Astrocyte of the spinal cord (primary cell): ENCODE data around the gene HDLBP.

Experiments used
- DNase-seq: peaks from one replicate; pipeline ENCODE4 v3.0.0; 2011; ENCODE audit warnings: low read depth, low spot score
- H3K4me3 ChIP-seq: 2 replicates; pipeline ENCODE4 v1.5.1; 2011; ENCODE audit warnings: low read depth, mild to moderate bottlenecking, low read length, moderate library complexity
- CTCF ChIP-seq: IDR thresholded peaks from 2 replicates; pipeline ENCODE4 v1.5.1; 2012; ENCODE audit warnings: low read depth, mild to moderate bottlenecking, low read length, inconsistent platforms
- in situ Hi-C: cut with HindIII; loops from 2 replicates; pipeline ENCODE4 v1.10.0; 2017; ENCODE audit warnings: low sequenced_read_pairs

HDLBP gene

GRCh38 chr2:241238693-241239198 is 76.7 kb downstream of the HDLBP start:
- TF ChIP-seq CTCF = no peak
- no peak overlapping the region for H3K4me3 ChIP-seq
- no peak for DNase-seq
- in situ Hi-C loops = no loop called here

- TF ChIP-seq CTCF = no peak
- H3K4me3 ChIP-seq = no peak overlapping the region
- no peak for DNase-seq
- in situ Hi-C loops = no loop called here
Observed at GRCh38 chr2:241237949-241238371, 77.5 kb downstream of the HDLBP start.

- no peak for TF ChIP-seq CTCF
- DNase-seq = no peak
- in situ Hi-C loops = no loop called here
- no peak overlapping the region for H3K4me3 ChIP-seq
Observed at GRCh38 chr2:241237047-241237446, 78.4 kb downstream of the HDLBP start.

GRCh38 chr2:241235859-241236593 is 79.4 kb downstream of the HDLBP start:
- TF ChIP-seq CTCF = no peak
- in situ Hi-C loops = no loop called here
- no peak overlapping the region for H3K4me3 ChIP-seq

GRCh38 chr2:241234962-241235740 is 80.3 kb downstream of the HDLBP start:
- in situ Hi-C loops = no loop called here
- no peak overlapping the region for H3K4me3 ChIP-seq
- TF ChIP-seq CTCF = no peak
- no peak for DNase-seq

More at GRCh38 chr2:241235859-241236593, 79.4 kb downstream of the HDLBP start:
- no peak for DNase-seq

- no peak for TF ChIP-seq CTCF
Observed at GRCh38 chr2:241234066-241234790, 81.2 kb downstream of the HDLBP start.

More at GRCh38 chr2:241234066-241234790, 81.2 kb downstream of the HDLBP start:
- no peak overlapping the region for H3K4me3 ChIP-seq
- in situ Hi-C loops = no loop called here
- no peak for DNase-seq
